BE2C (cell line): ENCODE results near the gene ZBED6.

Experiments used
- DNase-seq: peaks from one replicate; pipeline ENCODE4 v3.0.0-alpha.2; 2020
- H3K27me3 ChIP-seq: fragments of 250-450 bp; sonication (Bioruptor Pico); 2 replicates; pipeline ENCODE4 v1.5.1; 2020; ENCODE audit warnings: mild to moderate bottlenecking
- H3K36me3 ChIP-seq: fragments of 250-450 bp; sonication (Bioruptor Pico); 2 replicates; pipeline ENCODE4 v1.5.1; 2020; ENCODE audit warnings: mild to moderate bottlenecking
- H3K4me1 ChIP-seq: fragments of 250-450 bp; sonication (Bioruptor Pico); 2 replicates; pipeline ENCODE4 v1.5.1; 2020
- H3K4me3 ChIP-seq: 2 replicates; pipeline ENCODE4 v1.5.1; 2011; ENCODE audit warnings: low read depth, low read length
- H3K9me3 ChIP-seq: fragments of 250-450 bp; sonication (Bioruptor Pico); 2 replicates; pipeline ENCODE4 v1.5.1; 2020
- CTCF ChIP-seq: IDR thresholded peaks from 2 replicates; pipeline ENCODE4 v1.5.1; 2012; ENCODE audit warnings: mild to moderate bottlenecking, low read depth, low read length

ZBED6 gene

GRCh38 chr1:203840208-203840808 is 44.9 kb downstream of the ZBED6 start:
- DNase-seq: no peak
- Histone ChIP-seq H3K4me3 (no peak overlapping the region), H3K27me3 (no peaks in the 10 kb centered on the region), H3K9me3 (no peaks in the 10 kb centered on the region), H3K4me1 (no peaks in the 10 kb centered on the region; the same call in 1 of the 2 replicates), H3K36me3 (peaks cover 76% of the 10 kb centered on the region)
- no peak for TF ChIP-seq CTCF

DNA sequence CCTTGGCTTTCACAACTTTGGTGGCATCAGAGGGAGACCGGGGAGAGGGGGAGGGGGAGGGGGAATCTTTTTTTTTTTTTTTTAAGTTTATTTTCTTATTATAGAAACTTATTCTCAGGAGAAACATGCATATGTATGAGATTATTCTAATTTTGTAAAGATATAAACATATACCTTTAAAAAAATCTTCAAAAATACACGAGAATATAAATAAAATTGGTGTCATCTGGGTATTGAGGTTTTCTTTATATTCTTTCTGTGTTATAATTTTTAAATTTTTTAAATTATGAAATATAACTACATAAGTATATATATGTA is 47.1 kb downstream of the ZBED6 start:
- Histone ChIP-seq H3K4me1 (no peaks in the 10 kb centered on the region), H3K9me3 (no peaks in the 10 kb centered on the region), H3K27me3 (no peaks in the 10 kb centered on the region), H3K36me3 (peaks cover 74% of the 10 kb centered on the region), H3K4me3 (no peak overlapping the region)
- TF ChIP-seq CTCF: no peak
- no peak for DNase-seq

DNA sequence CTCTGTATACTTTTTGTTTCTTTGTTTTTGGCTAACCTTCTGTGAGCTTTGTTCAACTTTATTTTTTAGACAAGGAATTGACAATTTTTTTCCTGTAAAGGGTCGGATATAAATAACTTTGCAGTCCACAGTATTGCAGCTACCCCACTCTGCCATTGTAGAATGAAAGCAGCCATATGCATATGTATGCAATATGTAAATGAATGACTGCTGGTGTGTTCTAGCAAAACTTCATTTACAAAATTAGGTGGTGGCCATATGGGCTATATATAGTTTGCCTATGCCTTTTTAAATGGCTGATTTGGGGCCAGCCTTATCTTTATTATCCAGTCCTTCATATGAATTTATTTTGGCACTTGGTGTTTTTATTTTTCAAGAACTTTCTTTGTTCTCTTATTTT is 48.0 kb downstream of the ZBED6 start:
- no peaks in the 10 kb centered on the region for H3K9me3 ChIP-seq
- DNase-seq: no peak
- H3K36me3 ChIP-seq: peaks cover 74% of the 10 kb centered on the region
- TF ChIP-seq CTCF: no peak
- H3K27me3 ChIP-seq: no peaks in the 10 kb centered on the region
- no peak overlapping the region for H3K4me3 ChIP-seq
- no peaks in the 10 kb centered on the region for H3K4me1 ChIP-seq
